WTC11 (cell line): ENCODE results near the gene ACBD6. TPM values are rescaled to one million over a fixed set of nuclear protein-coding genes. Genes with fewer than 3 reads are reported as not detected.

Source experiments
- ATAC-seq: fragments of 200-7000 bp; cut with Tn5 transposase; 2 replicates; pipeline ENCODE4 v1.10.0; 2021; ENCODE audit warnings: mild to moderate bottlenecking, moderate library complexity
- Bru-seq: library from RNA; stranded (reverse); fragments of 400-500 nt; gene quantifications from one replicate; lab custom pipeline; 2021; lab: Mats Ljungman, UMichigan
- CTCF ChIA-PET: fragments of 300-600 bp; sonication (Branson Sonifier 250); formaldehyde crosslinking; loops from one replicate; lab custom pipeline; 2021; ENCODE audit warnings: antibody characterized with exemption; lab: Charles Lee
- POLR2A ChIA-PET: fragments of 350-600 bp; sonication (Branson Sonifier 250); formaldehyde crosslinking; loops from one replicate; lab custom pipeline; 2021; ENCODE audit warnings: antibody characterized with exemption; lab: Charles Lee
- DNase-seq: peaks from one replicate; pipeline ENCODE4 v3.0.0; 2021; ENCODE audit warnings: low spot score
- H3K27ac Mint-ChIP-seq: 2 replicates; pipeline ENCODE4 v1.8.0; 2021; ENCODE audit warnings: mixed read lengths
- H3K27me3 Mint-ChIP-seq: 2 replicates; pipeline ENCODE4 v1.8.0; 2021; ENCODE audit warnings: low read depth, mild to moderate bottlenecking, moderate library complexity, mixed read lengths
- H3K36me3 Mint-ChIP-seq: 2 replicates; pipeline ENCODE4 v1.8.0; 2021; ENCODE audit warnings: mixed read lengths
- H3K4me1 Mint-ChIP-seq: 2 replicates; pipeline ENCODE4 v1.8.0; 2022; ENCODE audit warnings: mixed read lengths
- H3K4me3 Mint-ChIP-seq: 2 replicates; pipeline ENCODE4 v1.8.0; 2021; ENCODE audit warnings: mild to moderate bottlenecking, moderate library complexity, mixed read lengths
- H3K9me3 Mint-ChIP-seq: 2 replicates; pipeline ENCODE4 v1.8.0; 2021; ENCODE audit warnings: mixed read lengths
- ESRRA ChIP-seq: sonication (generic); formaldehyde crosslinking; IDR thresholded peaks from 2 replicates; pipeline ENCODE4 v1.8.1; 2022; ENCODE audit warnings: mild to moderate bottlenecking, missing genetic modification reagents, borderline replicate concordance
- GRHL2 ChIP-seq: fragments of 250-450 bp; sonication (Bioruptor Pico); IDR thresholded peaks from 2 replicates; pipeline ENCODE4 v1.8.0; 2022; ENCODE audit warnings: mild to moderate bottlenecking, moderate library complexity; ENCODE audit not compliant: insufficient replicate concordance, severe bottlenecking
- KAT7 ChIP-seq: sonication (generic); formaldehyde crosslinking; IDR thresholded peaks from 2 replicates; pipeline ENCODE4 v1.8.1; 2023; ENCODE audit warnings: missing genetic modification reagents, mild to moderate bottlenecking, borderline replicate concordance
- MYBL2 ChIP-seq: sonication (generic); formaldehyde crosslinking; IDR thresholded peaks from 2 replicates; pipeline ENCODE4 v1.8.1; 2023; ENCODE audit warnings: mild to moderate bottlenecking, moderate library complexity, missing genetic modification reagents
- NR2C2 ChIP-seq: sonication (generic); formaldehyde crosslinking; IDR thresholded peaks from 2 replicates; pipeline ENCODE4 v1.8.0; 2022; ENCODE audit warnings: mild to moderate bottlenecking, missing genetic modification reagents
- OVOL2 ChIP-seq: fragments of 250-450 bp; sonication (Bioruptor Pico); IDR thresholded peaks from 2 replicates; pipeline ENCODE4 v1.9.0; 2021; ENCODE audit warnings: mild to moderate bottlenecking, borderline replicate concordance
- SMAD3 ChIP-seq: sonication (generic); formaldehyde crosslinking; IDR thresholded peaks from 2 replicates; pipeline ENCODE4 v1.8.0; 2022; ENCODE audit warnings: missing genetic modification reagents, mild to moderate bottlenecking, borderline replicate concordance
- TCF7 ChIP-seq: sonication (generic); formaldehyde crosslinking; IDR thresholded peaks from 2 replicates; pipeline ENCODE4 v1.8.0; 2022; ENCODE audit warnings: mild to moderate bottlenecking, low read depth, missing genetic modification reagents, moderate library complexity
- ZNF121 ChIP-seq: sonication (generic); formaldehyde crosslinking; IDR thresholded peaks from 2 replicates; pipeline ENCODE4 v1.8.0; 2023; ENCODE audit warnings: missing genetic modification reagents
- ZNF232 ChIP-seq: sonication (generic); formaldehyde crosslinking; IDR thresholded peaks from 2 replicates; pipeline ENCODE4 v1.8.0; 2022; ENCODE audit warnings: mild to moderate bottlenecking, missing genetic modification reagents
- long read RNA-seq, 3 experiments: library from RNA in 1 of 3; library from capped mRNA in 1 of 3; library from polyadenylated mRNA in 1 of 3; unstranded in 2 of 3; stranded (forward) in 1 of 3; transcript quantifications; one replicate each; pipeline ENCODE4 v2.0.0, GENCODE V29; 2021
- total RNA-seq: library from RNA; stranded (reverse); gene quantifications from 3 replicates; pipeline ENCODE4 v1.2.3, GENCODE V29; 2021
- TF ChIP-seq, protein P1 (sequence below): fragments of 250-450 bp; sonication (Bioruptor Pico); IDR thresholded peaks from 2 replicates; pipeline ENCODE4 v1.9.0; 2021; ENCODE audit warnings: mild to moderate bottlenecking, borderline replicate concordance
- TF ChIP-seq, protein P2 (sequence below): sonication (generic); formaldehyde crosslinking; IDR thresholded peaks from 2 replicates; pipeline ENCODE4 v1.8.1; 2022; ENCODE audit warnings: low read depth, mild to moderate bottlenecking, moderate library complexity, missing genetic modification reagents, borderline replicate concordance
- TF ChIP-seq, protein P3 (sequence below): fragments of 250-450 bp; sonication (Bioruptor Pico); IDR thresholded peaks from 2 replicates; pipeline ENCODE4 v1.8.0; 2021; ENCODE audit warnings: mild to moderate bottlenecking
- TF ChIP-seq, protein P4 (sequence below): fragments of 250-450 bp; sonication (Bioruptor Pico); IDR thresholded peaks from 2 replicates; pipeline ENCODE4 v2.1.2; 2022; ENCODE audit warnings: mild to moderate bottlenecking, moderate library complexity
- TF ChIP-seq, protein P5 (sequence below): sonication (generic); formaldehyde crosslinking; IDR thresholded peaks from 2 replicates; pipeline ENCODE4 v1.8.0; 2022; ENCODE audit warnings: mild to moderate bottlenecking, missing genetic modification reagents
- TF ChIP-seq, protein P6 (sequence below): sonication (generic); formaldehyde crosslinking; IDR thresholded peaks from 2 replicates; pipeline ENCODE4 v1.8.1; 2022; ENCODE audit warnings: low read depth, missing genetic modification reagents, borderline replicate concordance
- TF ChIP-seq, protein P7 (sequence below): fragments of 250-450 bp; sonication (Bioruptor Pico); IDR thresholded peaks from 2 replicates; pipeline ENCODE4 v1.9.0; 2021; ENCODE audit warnings: moderate library complexity, mild to moderate bottlenecking, inconsistent platforms, borderline replicate concordance

The ACBD6 gene, protein sequence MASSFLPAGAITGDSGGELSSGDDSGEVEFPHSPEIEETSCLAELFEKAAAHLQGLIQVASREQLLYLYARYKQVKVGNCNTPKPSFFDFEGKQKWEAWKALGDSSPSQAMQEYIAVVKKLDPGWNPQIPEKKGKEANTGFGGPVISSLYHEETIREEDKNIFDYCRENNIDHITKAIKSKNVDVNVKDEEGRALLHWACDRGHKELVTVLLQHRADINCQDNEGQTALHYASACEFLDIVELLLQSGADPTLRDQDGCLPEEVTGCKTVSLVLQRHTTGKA
- total RNA-seq (49.9 to 53.5 TPM (median 51.9 TPM) in 3 replicates), Bru-seq, nascent RNA (percentile 80 among the genes with signal in this experiment)
- long read RNA-seq, experiment 1, transcript ACBD6-201 (8 exons, 1,670 nt): major isoform, 117 of 138 reads
- long read RNA-seq, experiment 1, partial matches to known transcripts: 5 of 138 reads
- long read RNA-seq, experiment 1, other reads (novel, unspliced or antisense): 16 of 138 reads
- long read RNA-seq, experiment 2, transcript ACBD6-201 (8 exons, 1,670 nt): major isoform, 91 of 115 reads
- long read RNA-seq, experiment 2, partial matches to known transcripts: 7 of 115 reads
- long read RNA-seq, experiment 2, other reads (novel, unspliced or antisense): 17 of 115 reads
- long read RNA-seq, experiment 3, transcript ACBD6-201 (8 exons, 1,670 nt): major isoform, 138 of 145 reads
- long read RNA-seq, experiment 3, partial matches to known transcripts: 1 of 145 reads
- long read RNA-seq, experiment 3, other reads (novel, unspliced or antisense): 6 of 145 reads

DNA sequence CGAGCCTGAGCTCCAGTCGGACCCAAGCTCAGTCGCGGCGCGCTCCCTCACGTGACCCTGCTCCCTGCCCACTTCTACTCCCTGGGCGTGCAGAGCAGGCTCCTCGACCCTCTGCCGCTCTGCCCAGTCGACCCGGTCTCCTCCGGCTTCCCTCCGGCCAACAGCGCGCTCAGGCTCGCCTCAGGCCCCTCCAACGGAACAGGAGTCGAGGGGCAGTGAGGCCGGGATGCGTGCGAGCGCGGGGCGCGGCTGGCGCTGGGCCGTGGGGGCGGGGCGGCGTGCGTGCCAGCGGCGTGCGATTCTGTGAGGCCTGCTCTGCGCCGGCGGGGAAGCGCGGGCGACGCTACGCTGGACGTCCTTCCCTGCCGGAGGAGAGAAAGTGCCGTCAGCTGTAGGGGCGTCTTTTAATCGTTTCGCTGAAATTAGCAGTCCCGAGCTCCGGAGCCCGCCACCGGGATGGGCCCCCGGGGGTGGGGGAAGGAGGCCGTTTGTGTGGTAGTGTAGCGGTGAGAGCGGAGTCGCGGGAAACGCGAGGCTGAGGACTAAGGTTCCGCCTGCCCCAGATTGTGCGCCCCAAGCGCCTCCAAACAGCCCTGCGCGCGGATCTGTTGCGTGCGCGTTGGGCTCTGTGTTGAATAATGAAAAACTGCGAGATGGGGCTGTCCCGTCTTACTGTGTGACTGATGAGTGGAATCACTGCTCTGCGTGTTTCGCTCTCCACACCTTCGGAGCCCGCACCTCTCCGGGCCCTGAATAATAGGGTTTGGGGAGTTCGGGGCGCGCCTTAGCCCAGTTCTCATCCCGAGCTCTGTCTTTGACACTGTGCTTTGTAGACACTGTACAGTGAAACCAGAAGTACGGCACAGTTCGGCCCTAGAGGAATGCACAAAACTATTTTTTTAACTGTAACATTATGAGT, at the start of gene ACBD6:
Gene ACBD6 (minus strand): TSS at position 217 of the 919 bp plus-strand sequence. CDS start 311 bp downstream, outside the sequence.
- peak; percentile 85 for DNase-seq
- peak within 1 kb of the TSS; percentile 93 for H3K4me3 Mint-ChIP-seq
- CTCF ChIA-PET: interaction anchor here (0.8 to 3.0 kb wide), 7 partner anchors 10 to 678 kb away, joined by 3 to 21 read pairs (median 3); no protein-coding TSS in a partner anchor
- peaks cover 14% of the 10 kb centered on the region for H3K27me3 Mint-ChIP-seq
- peaks cover 24% of the 10 kb centered on the region for H3K4me1 Mint-ChIP-seq
- H3K27ac Mint-ChIP-seq: peak within 1 kb of the TSS; percentile 98
- POLR2A ChIA-PET: interaction anchor here (0.6 to 1.6 kb wide), 8 partner anchors 13 to 620 kb away, joined by 3 to 8 read pairs (median 3); partner anchors contain the start of genes LHX4 and TOR1AIP1
- ATAC-seq: peak; percentile 84
- H3K36me3 Mint-ChIP-seq: peaks cover 17% of the 10 kb centered on the region
- peaks cover 5% of the 10 kb centered on the region for H3K9me3 Mint-ChIP-seq
- TF ChIP-seq, protein P1, sequence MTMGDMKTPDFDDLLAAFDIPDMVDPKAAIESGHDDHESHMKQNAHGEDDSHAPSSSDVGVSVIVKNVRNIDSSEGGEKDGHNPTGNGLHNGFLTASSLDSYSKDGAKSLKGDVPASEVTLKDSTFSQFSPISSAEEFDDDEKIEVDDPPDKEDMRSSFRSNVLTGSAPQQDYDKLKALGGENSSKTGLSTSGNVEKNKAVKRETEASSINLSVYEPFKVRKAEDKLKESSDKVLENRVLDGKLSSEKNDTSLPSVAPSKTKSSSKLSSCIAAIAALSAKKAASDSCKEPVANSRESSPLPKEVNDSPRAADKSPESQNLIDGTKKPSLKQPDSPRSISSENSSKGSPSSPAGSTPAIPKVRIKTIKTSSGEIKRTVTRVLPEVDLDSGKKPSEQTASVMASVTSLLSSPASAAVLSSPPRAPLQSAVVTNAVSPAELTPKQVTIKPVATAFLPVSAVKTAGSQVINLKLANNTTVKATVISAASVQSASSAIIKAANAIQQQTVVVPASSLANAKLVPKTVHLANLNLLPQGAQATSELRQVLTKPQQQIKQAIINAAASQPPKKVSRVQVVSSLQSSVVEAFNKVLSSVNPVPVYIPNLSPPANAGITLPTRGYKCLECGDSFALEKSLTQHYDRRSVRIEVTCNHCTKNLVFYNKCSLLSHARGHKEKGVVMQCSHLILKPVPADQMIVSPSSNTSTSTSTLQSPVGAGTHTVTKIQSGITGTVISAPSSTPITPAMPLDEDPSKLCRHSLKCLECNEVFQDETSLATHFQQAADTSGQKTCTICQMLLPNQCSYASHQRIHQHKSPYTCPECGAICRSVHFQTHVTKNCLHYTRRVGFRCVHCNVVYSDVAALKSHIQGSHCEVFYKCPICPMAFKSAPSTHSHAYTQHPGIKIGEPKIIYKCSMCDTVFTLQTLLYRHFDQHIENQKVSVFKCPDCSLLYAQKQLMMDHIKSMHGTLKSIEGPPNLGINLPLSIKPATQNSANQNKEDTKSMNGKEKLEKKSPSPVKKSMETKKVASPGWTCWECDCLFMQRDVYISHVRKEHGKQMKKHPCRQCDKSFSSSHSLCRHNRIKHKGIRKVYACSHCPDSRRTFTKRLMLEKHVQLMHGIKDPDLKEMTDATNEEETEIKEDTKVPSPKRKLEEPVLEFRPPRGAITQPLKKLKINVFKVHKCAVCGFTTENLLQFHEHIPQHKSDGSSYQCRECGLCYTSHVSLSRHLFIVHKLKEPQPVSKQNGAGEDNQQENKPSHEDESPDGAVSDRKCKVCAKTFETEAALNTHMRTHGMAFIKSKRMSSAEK (CRISPR knock-in tag): no peak
- TF ChIP-seq ZNF121 (CRISPR knock-in tag): peak; percentile 92; the same call in 1 of the 2 replicates
- TF ChIP-seq, protein P2, sequence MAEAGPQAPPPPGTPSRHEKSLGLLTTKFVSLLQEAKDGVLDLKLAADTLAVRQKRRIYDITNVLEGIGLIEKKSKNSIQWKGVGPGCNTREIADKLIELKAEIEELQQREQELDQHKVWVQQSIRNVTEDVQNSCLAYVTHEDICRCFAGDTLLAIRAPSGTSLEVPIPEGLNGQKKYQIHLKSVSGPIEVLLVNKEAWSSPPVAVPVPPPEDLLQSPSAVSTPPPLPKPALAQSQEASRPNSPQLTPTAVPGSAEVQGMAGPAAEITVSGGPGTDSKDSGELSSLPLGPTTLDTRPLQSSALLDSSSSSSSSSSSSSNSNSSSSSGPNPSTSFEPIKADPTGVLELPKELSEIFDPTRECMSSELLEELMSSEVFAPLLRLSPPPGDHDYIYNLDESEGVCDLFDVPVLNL (CRISPR knock-in tag): peak; percentile 92
- TF ChIP-seq SMAD3 (CRISPR knock-in tag): peak; percentile 97
- TF ChIP-seq GRHL2 (CRISPR knock-in tag): no peak
- TF ChIP-seq ZNF232 (CRISPR knock-in tag): peak; percentile 99
- TF ChIP-seq, protein P3, sequence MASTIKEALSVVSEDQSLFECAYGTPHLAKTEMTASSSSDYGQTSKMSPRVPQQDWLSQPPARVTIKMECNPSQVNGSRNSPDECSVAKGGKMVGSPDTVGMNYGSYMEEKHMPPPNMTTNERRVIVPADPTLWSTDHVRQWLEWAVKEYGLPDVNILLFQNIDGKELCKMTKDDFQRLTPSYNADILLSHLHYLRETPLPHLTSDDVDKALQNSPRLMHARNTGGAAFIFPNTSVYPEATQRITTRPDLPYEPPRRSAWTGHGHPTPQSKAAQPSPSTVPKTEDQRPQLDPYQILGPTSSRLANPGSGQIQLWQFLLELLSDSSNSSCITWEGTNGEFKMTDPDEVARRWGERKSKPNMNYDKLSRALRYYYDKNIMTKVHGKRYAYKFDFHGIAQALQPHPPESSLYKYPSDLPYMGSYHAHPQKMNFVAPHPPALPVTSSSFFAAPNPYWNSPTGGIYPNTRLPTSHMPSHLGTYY (CRISPR knock-in tag): no peak
- TF ChIP-seq, protein P4, sequence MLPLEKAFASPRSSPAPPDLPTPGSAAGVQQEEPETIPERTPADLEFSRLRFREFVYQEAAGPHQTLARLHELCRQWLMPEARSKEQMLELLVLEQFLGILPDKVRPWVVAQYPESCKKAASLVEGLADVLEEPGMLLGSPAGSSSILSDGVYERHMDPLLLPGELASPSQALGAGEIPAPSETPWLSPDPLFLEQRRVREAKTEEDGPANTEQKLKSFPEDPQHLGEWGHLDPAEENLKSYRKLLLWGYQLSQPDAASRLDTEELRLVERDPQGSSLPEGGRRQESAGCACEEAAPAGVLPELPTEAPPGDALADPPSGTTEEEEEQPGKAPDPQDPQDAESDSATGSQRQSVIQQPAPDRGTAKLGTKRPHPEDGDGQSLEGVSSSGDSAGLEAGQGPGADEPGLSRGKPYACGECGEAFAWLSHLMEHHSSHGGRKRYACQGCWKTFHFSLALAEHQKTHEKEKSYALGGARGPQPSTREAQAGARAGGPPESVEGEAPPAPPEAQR: no peak
- no peak for TF ChIP-seq OVOL2 (CRISPR knock-in tag)
- TF ChIP-seq, protein P5, sequence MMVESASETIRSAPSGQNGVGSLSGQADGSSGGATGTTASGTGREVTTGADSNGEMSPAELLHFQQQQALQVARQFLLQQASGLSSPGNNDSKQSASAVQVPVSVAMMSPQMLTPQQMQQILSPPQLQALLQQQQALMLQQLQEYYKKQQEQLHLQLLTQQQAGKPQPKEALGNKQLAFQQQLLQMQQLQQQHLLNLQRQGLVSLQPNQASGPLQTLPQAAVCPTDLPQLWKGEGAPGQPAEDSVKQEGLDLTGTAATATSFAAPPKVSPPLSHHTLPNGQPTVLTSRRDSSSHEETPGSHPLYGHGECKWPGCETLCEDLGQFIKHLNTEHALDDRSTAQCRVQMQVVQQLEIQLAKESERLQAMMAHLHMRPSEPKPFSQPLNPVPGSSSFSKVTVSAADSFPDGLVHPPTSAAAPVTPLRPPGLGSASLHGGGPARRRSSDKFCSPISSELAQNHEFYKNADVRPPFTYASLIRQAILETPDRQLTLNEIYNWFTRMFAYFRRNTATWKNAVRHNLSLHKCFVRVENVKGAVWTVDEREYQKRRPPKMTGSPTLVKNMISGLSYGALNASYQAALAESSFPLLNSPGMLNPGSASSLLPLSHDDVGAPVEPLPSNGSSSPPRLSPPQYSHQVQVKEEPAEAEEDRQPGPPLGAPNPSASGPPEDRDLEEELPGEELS (CRISPR knock-in tag): peak; percentile 97
- TF ChIP-seq, protein P6, sequence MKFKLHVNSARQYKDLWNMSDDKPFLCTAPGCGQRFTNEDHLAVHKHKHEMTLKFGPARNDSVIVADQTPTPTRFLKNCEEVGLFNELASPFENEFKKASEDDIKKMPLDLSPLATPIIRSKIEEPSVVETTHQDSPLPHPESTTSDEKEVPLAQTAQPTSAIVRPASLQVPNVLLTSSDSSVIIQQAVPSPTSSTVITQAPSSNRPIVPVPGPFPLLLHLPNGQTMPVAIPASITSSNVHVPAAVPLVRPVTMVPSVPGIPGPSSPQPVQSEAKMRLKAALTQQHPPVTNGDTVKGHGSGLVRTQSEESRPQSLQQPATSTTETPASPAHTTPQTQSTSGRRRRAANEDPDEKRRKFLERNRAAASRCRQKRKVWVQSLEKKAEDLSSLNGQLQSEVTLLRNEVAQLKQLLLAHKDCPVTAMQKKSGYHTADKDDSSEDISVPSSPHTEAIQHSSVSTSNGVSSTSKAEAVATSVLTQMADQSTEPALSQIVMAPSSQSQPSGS (CRISPR knock-in tag): no peak
- peak; percentile 89 for TF ChIP-seq TCF7 (CRISPR knock-in tag)
- TF ChIP-seq ESRRA: peak; percentile 88; the same call in 1 of the 2 replicates
- TF ChIP-seq NR2C2 (CRISPR knock-in tag): no peak
- TF ChIP-seq, protein P7, sequence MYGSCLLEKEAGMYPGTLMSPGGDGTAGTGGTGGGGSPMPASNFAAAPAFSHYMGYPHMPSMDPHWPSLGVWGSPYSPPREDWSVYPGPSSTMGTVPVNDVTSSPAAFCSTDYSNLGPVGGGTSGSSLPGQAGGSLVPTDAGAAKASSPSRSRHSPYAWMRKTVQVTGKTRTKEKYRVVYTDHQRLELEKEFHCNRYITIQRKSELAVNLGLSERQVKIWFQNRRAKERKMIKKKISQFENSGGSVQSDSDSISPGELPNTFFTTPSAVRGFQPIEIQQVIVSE (CRISPR knock-in tag): no peak
- TF ChIP-seq MYBL2: peak; percentile 96
- peak; percentile 97 for TF ChIP-seq KAT7 (CRISPR knock-in tag)
